C4-2B (cell line): ENCODE data around the gene NRXN3.

Experiments used
- H3K27ac ChIP-seq: fragments of 450-650 bp; 2 replicates; pipeline ENCODE4 v1.5.1; 2017
- CTCF ChIP-seq: fragments of 450-650 bp; conservative IDR thresholded peaks from 2 replicates; pipeline ENCODE4 v1.5.1; 2017; ENCODE audit warnings: mild to moderate bottlenecking
- ZFX ChIP-seq: fragments of 450-650 bp; IDR thresholded peaks from 2 replicates; pipeline ENCODE4 v1.6.1; 2017

The NRXN3 gene

GRCh38 chr14:79161571-79161970 is 991.4 kb downstream of the NRXN3 start:
- TF ChIP-seq ZFX (no peak), CTCF (no peak)

GRCh38 chr14:79162833-79163232 is 992.7 kb downstream of the NRXN3 start:
- no peak for TF ChIP-seq CTCF
- TF ChIP-seq ZFX: no peak
- no peak overlapping the region for H3K27ac ChIP-seq

More at GRCh38 chr14:79161571-79161970, 991.4 kb downstream of the NRXN3 start:
- H3K27ac ChIP-seq: no peak overlapping the region

- H3K27ac ChIP-seq: no peak overlapping the region
- TF ChIP-seq CTCF (no peak), ZFX (no peak)
These were observed 995.4 kb downstream of the NRXN3 start for GRCh38 chr14:79165471-79166090.

- no peak for TF ChIP-seq CTCF
- TF ChIP-seq ZFX: no peak
- H3K27ac ChIP-seq: no peak overlapping the region
These were observed 996.0 kb downstream of the NRXN3 start for GRCh38 chr14:79166171-79166570.

- H3K27ac ChIP-seq: no peak overlapping the region
- TF ChIP-seq CTCF (no peak), ZFX (no peak)
These were observed 997.8 kb downstream of the NRXN3 start for GRCh38 chr14:79167957-79168356.

GRCh38 chr14:79175671-79176070 is 1005.5 kb downstream of the NRXN3 start:
- no peak overlapping the region for H3K27ac ChIP-seq
- no peak for TF ChIP-seq ZFX
- no peak for TF ChIP-seq CTCF

GRCh38 chr14:79177106-79177505 is 1006.9 kb downstream of the NRXN3 start:
- H3K27ac ChIP-seq: no peak overlapping the region
- TF ChIP-seq ZFX (no peak), CTCF (no peak)
